KBM-7 (cell line): ENCODE measurements around the gene URB2.
"Not testable (repeated sequence)": the region's sequence is repeated elsewhere in the genome, so short reads cannot be mapped to it uniquely, and the experiment has no call there.

ENCODE experiments used
- DNase-seq: peaks from one replicate; pipeline ENCODE4 v3.0.0-alpha.2; 2015
- in situ Hi-C: fragments of 300-500 bp; cut with MboI; formaldehyde crosslinking; loops from 2 replicates; pipeline ENCODE4 v1.14.3; 2020; ENCODE audit warnings: low sequenced_read_pairs, low pct_unique_long_range_greater_than_20kb, mixed read lengths

The URB2 gene

GRCh38 chr1:229607370-229607769 lies 18.7 kb upstream of the URB2 start:
- in situ Hi-C loops, result no loop called here
- DNase-seq, result no peak

- in situ Hi-C loops, result no loop called here
- no peak for DNase-seq
These were observed 17.5 kb upstream of the URB2 start for GRCh38 chr1:229608590-229608989.

DNA sequence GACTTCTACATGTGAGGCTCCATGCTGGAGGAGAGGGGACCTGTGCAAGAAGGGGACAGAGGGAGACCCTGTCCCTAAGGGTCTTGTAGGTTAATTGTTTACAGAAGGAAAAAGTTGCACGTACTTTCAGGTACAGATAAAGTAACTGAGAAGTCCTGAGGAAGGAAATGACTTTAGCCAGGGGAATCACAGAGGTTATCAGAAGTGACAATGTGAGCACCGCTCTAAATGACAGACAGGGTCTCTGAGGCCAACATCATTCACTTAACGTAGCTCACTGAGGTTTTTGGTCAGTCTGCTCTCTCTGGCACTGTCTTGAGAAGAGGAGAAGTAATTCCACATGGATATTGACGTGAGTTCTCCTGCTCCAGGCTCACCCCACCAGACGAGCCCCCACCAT lies 12.1 kb upstream of the URB2 start:
- no peak for DNase-seq
- in situ Hi-C loops, result no loop called here

DNA sequence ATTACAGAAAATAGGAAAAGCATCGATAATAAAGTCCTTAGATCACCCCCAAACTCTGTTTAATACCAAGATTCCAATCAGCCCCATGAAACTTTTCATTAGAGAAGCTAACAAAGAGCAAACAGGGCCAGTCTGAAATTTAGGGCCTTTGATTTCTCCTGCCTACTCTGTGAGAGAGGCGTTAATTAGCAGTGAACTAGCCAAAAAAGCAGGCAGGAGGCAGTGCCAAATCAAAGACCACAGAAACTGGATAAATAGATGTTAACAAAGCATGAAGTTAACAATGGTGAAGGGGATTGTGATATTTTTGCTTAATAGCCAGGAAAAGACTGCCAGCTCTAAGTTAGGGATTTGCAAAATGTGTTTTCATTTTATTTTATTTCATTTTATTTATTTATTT lies 11.3 kb upstream of the URB2 start:
- no peak for DNase-seq
- in situ Hi-C loops, result no loop called here

DNA sequence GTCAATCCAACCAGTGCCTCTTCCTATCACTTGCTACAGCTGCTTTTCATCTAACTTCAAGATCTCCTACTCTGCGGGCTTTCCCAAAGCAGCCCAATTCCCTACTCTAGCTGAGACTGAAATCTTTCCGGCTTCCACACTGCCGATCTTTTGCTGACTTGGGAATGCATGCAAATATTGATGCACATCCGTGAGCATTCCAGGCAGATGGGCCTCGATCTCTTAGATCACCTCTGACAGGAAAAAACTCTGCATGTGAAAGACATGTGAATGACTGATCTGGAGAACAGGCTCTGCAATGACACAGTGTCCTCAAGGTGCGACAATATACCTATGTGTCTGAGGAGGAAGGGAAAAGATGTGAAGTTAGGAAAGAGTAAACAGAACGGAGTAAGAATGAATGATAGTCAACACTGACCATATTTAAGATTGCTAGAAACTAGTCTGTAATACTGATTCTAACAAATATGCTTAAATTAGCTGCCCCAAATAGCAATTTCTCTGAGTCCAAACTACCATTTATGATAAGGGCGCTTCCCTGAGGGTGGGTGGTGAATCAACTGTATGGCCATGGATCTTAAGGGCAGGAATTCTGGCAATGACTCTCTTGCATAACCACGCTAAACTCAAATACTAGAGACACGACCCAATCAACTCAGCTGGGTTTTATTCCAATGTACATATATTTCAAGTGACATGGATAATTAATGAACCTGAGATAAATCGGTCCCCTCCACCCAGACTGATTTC lies 8.5 kb upstream of the URB2 start:
- in situ Hi-C loops, result no loop called here
- no peak for DNase-seq

- DNase-seq, result no peak
- in situ Hi-C loops, result no loop called here
These were observed 7.0 kb upstream of the URB2 start for GRCh38 chr1:229619002-229619401.

- no peak for DNase-seq
- in situ Hi-C loops, result loop anchor here (10.0 kb wide), 1 partner anchor 45 kb away; no protein-coding TSS in a partner anchor
These were observed 6.4 kb upstream of the URB2 start for GRCh38 chr1:229619614-229620013.

DNA sequence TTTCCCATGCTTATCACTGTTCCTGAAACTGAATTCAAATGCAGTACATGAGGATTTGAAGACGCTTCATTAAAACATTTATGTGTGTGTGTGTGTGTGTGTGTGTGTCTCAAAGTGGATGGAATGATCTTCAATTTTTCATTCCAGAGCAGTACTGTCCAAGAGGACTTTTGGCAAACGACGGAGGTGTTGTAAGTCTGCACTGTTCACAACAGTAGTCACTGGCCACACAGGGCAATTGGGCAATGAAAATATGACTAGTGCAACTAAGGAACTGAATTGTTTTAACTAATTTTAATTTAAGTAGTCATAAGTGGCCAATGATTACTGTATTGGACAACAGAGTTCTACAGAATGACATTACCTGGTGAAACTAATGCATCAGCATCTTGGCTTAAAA lies 5.2 kb upstream of the URB2 start:
- in situ Hi-C loops, result loop anchor here (10.0 kb wide), 1 partner anchor 46 kb away; no protein-coding TSS in a partner anchor
- no peak for DNase-seq

DNA sequence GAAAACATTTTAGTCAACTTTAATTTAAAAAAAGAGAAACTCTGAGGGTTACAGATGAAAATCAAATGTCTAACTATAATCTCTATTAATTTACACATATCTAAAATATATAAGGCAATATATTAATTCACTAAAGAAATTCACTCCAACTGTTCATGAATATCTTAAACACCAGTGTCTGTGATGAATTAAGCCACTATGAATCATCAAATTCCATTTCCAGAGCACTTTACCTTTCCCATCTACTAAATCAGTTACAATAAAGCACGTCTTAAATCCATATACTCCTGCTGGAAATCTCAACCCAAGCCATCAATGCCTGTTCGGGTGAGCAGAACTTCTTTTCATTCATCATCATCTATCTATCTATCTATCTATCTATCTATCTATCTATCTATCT lies 4.4 kb upstream of the URB2 start:
- in situ Hi-C loops, result loop anchor here (10.0 kb wide), 1 partner anchor 47 kb away; no protein-coding TSS in a partner anchor
- DNase-seq, result no peak

DNA sequence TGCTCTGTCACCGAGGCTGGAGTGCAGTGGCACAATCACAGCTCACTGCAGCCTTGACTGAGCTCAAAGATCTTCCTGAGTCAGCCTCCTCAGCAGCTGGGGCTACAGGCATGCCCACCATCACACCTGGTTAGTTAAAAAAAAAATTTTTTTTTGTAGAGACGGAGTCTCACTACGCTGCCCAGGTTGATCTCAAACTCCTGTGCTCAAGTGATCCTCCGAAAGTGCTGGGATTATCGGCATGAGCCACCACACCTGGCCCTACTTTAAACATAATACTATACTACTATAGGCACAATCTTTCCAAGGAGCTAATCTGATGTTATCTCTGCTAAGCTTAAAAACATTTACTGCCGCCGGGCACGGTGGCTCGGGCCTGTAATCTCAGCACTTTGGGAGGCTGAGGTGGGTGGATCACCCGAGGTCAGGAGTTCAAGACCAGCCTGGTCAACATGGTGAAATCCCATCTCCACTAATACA lies 3.4 kb upstream of the URB2 start:
- DNase-seq, result not testable (repeated sequence)
- in situ Hi-C loops, result loop anchor here (10.0 kb wide), 1 partner anchor 48 kb away; no protein-coding TSS in a partner anchor

GRCh38 chr1:229623225-229623624 lies 2.8 kb upstream of the URB2 start:
- in situ Hi-C loops, result loop anchor here (10.0 kb wide), 1 partner anchor 48 kb away; no protein-coding TSS in a partner anchor

GRCh38 chr1:229623838-229624237 lies 2.2 kb upstream of the URB2 start:
- in situ Hi-C loops, result loop anchor here (10.0 kb wide), 1 partner anchor 49 kb away; no protein-coding TSS in a partner anchor
- no peak for DNase-seq

More at GRCh38 chr1:229623225-229623624, 2.8 kb upstream of the URB2 start:
- no peak for DNase-seq

DNA sequence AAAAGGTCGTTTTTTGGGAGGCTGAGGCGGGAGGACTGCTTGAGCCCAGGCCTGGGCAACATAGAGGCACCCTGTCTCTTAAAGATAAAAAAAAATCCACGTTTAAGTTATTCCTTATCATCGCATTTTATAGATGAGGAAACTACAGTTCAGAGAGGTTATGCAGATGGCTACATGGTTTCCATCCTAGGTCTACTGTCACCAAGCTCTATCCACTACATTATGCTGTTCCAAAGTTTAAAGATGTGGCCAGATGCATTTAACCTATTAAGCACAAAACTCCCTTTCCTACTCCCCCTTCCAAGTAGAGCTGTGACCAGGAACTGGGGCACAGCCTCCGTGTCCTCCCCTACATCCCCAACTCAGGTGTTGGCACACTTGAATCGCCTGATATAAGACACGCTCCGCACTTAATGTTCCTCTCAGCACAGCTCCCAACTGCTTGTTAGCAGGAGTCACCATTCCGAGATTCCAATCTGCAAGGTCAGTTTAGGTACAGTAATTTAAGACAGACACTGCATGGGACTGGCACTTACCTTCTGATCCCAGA lies 1.5 kb upstream of the URB2 start:
- in situ Hi-C loops, result loop anchor here (10.0 kb wide), 1 partner anchor 50 kb away; no protein-coding TSS in a partner anchor

DNA sequence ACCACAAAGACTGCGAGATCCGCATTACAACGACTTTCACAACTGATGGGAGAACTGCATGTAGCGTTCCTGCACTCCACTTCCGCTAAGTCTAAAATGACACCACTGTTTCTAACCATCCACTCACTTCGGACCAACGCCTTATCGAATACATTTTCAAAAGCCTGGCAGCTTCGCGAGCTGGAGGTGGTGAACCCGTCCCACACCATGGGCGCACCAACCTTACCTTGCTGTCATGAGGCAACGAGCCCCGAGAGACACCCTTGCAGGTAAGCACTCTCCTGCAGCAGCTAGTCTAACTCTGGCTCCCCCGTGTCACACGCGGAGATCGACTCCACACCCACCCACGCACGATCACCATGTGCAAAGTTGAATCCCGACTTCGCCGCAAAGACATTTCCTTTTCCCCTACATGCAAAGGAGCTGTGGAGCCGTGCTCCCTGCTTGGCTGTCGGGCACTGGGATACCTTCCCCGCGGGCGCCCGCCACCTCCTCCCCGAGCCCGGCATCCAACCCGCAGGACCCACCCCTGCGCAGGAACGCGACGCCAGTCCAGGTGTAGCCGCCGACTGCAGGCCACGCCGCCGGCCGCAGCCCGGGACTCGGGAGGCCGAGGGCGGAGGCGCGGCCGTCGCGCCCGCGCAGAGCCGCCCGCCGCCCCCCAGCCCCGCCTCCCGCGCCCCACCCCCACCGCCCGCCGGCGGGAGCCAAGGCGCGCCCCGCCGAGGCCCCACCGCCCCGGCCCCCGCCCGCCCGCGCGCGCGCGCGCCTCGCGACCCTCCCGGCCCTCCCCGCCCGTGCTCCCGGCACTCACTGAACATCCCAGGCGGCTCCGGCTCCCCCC lies 754 bp upstream of the URB2 start:
- DNase-seq, result peak; percentile 63
- in situ Hi-C loops, result loop anchor here (10.0 kb wide), 1 partner anchor 50 kb away; no protein-coding TSS in a partner anchor

More for the DNA sequence above, 1.5 kb upstream of the URB2 start:
- DNase-seq, result no peak

DNA sequence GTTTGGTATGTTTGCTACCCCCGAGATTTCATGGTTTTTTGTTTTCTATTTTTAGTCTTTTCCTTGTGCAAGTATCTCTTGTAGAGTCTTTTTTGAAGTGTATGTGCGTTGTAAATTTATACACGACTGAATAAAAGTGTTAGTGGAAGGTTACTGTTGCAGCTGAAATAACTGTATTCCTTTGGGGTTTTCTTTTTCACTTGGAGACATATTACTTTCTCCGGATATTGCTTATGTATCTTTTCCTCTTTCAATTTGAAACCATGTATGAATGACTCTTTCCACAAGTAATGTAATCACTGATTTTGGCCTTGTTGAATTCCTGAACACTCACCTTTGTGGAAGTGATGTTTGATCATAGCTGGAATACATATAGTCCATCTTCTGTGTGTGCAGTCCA lies 956 bp downstream of the URB2 start:
- no peak for DNase-seq
- in situ Hi-C loops, result loop anchor here (10.0 kb wide), 1 partner anchor 52 kb away; no protein-coding TSS in a partner anchor

GRCh38 chr1:229629261-229629660 lies 3.2 kb downstream of the URB2 start:
- in situ Hi-C loops, result loop anchor here (10.0 kb wide), 1 partner anchor 54 kb away; no protein-coding TSS in a partner anchor
- no peak for DNase-seq

GRCh38 chr1:229631148-229631547 lies 5.1 kb downstream of the URB2 start:
- in situ Hi-C loops, result no loop called here
- no peak for DNase-seq

DNA sequence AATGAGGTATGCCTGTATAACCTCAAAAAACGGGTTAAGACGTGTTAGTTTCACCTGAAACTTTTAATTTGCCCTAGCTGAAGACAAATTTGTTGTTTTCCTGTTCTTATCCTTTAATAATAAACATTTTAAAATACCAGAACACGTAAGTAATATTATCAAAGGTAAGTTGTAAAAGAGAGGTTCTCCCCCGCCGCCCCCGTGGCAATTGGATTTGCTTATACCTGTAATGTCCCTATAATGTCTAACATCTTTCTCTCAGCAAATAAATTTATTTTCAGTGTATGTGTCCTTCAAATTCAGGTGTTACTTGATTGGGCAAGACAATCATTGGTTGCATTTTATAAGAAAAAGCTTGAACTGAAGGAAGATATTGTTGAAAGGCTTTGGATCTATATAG lies 5.9 kb downstream of the URB2 start:
- in situ Hi-C loops, result no loop called here

GRCh38 chr1:229636042-229636441 lies 10.0 kb downstream of the URB2 start:
- in situ Hi-C loops, result no loop called here
- no peak for DNase-seq

More for the DNA sequence above, 5.9 kb downstream of the URB2 start:
- no peak for DNase-seq
